Upper lobe of left lung (tissue), 4 donors: ENCODE measurements around the gene FAF1.

Source experiments
- CTCF ChIP-seq, 6 experiments: fragments of 450-650 bp in 4 of 6; fragments of 200-600 bp in 2 of 6; sonication (generic) in 2 of 6; IDR thresholded peaks; one replicate each; pipeline ENCODE4 v1.5.1; 2016 to 2019; ENCODE audit warnings: antibody characterized with exemption in 6 of 6
- POLR2A ChIP-seq, 4 donors: fragments of 450-650 bp; IDR thresholded peaks; one replicate each; pipeline ENCODE4 v1.5.1; 2016 to 2017; ENCODE audit warnings: antibody characterized with exemption in 4 of 4, mild to moderate bottlenecking in 2 of 4

- no peak for TF ChIP-seq CTCF (IDR thresholded peaks at IDR 0.05)
- no peak for TF ChIP-seq POLR2A (IDR thresholded peaks at IDR 0.05)
These were observed 151.8 kb downstream of the FAF1 start for GRCh38 chr1:50808296-50808695.
